Skeletal muscle satellite cell (primary cell): Measurements from ENCODE around the gene CIAO3.

Source experiments
- H3K27me3 ChIP-seq: 2 replicates; pipeline ENCODE4 v1.7.0; 2013; ENCODE audit warnings: low read length; ENCODE audit not compliant: control insufficient read depth, insufficient read depth
- H3K36me3 ChIP-seq: 2 replicates; pipeline ENCODE4 v1.7.0; 2013; ENCODE audit warnings: mild to moderate bottlenecking, control low read depth, low read length; ENCODE audit not compliant: insufficient read depth
- H3K4me1 ChIP-seq: 2 replicates; pipeline ENCODE4 v1.7.0; 2013; ENCODE audit warnings: low read length; ENCODE audit not compliant: control insufficient read depth, insufficient read depth
- H3K4me2 ChIP-seq: 2 replicates; pipeline ENCODE4 v1.7.0; 2013; ENCODE audit warnings: mild to moderate bottlenecking, low read length
- H3K4me3 ChIP-seq: 2 replicates; pipeline ENCODE4 v1.7.0; 2013; ENCODE audit warnings: low read length
- H3K9ac ChIP-seq: 2 replicates; pipeline ENCODE4 v1.7.0; 2013; ENCODE audit warnings: mild to moderate bottlenecking, low read depth, low read length, moderate library complexity
- H3K9me3 ChIP-seq: replicated peaks from 2 replicates; pipeline ENCODE4 v1.7.0; 2013; ENCODE audit warnings: mild to moderate bottlenecking, control low read depth, low read length

The CIAO3 gene

DNA sequence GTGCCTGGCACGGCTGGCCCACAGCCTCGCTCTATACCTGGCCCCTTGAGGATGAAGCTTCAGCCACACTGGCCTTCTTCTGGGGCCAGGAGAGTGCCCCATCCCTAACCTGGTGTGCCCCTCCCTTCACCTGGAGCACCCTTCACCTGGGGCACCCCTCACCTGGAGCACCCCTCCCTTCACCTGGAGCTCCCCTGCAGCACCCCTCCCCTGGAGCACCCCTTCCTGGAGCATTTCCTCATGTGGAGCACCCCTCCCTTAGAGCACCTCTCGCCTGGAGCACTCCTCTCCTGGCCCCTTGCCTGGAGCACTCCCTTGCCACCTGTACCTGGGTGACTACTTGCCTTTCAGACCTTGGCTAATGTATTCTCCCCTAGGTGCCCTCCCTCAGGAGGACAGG, 32.8 kb downstream of the CIAO3 start:
- no peaks in the 10 kb centered on the region for H3K9me3 ChIP-seq
- H3K27me3 ChIP-seq, result peaks cover 62% of the 10 kb centered on the region
- no peak overlapping the region for H3K9ac ChIP-seq
- H3K4me1 ChIP-seq, result peaks cover 17% of the 10 kb centered on the region
- no peak overlapping the region for H3K4me3 ChIP-seq
- no peak overlapping the region for H3K4me2 ChIP-seq
- H3K36me3 ChIP-seq, result no peaks in the 10 kb centered on the region

DNA sequence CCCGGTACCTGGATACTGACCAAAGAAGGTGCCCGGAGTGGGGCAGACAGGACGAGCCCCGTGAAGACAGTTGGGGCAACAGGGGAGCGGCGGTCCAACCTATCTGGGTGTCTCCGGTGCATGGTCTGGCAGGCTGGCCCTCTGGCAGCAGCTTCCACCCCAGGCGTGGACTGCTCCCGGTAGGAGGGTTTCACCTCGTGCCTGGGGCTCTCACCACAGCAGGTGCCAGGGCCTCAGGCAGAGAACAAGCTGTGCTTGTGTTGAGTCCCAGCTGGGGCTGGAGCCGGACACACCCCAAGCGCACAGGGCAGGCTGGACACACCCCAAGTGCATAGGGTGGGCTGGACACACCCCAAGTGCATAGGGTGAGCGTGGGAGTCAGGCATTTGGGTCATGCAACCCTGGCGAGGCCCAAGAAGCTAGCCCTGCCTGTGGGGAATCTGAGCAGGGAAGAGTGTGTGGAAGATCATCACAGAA, 33.7 kb downstream of the CIAO3 start:
- H3K4me1 ChIP-seq, result peaks cover 13% of the 10 kb centered on the region
- H3K9me3 ChIP-seq, result no peaks in the 10 kb centered on the region
- no peak overlapping the region for H3K4me2 ChIP-seq
- no peak overlapping the region for H3K9ac ChIP-seq
- H3K36me3 ChIP-seq, result no peaks in the 10 kb centered on the region
- H3K27me3 ChIP-seq, result peaks cover 71% of the 10 kb centered on the region
- no peak overlapping the region for H3K4me3 ChIP-seq

GRCh38 chr16:706189-707061, 34.4 kb downstream of the CIAO3 start:
- H3K27me3 ChIP-seq, result peaks cover 78% of the 10 kb centered on the region
- no peak overlapping the region for H3K4me3 ChIP-seq
- no peak overlapping the region for H3K4me2 ChIP-seq
- H3K4me1 ChIP-seq, result peaks cover 11% of the 10 kb centered on the region
- H3K36me3 ChIP-seq, result no peaks in the 10 kb centered on the region
- H3K9ac ChIP-seq, result no peak overlapping the region
- no peaks in the 10 kb centered on the region for H3K9me3 ChIP-seq

GRCh38 chr16:705431-706188, 35.2 kb downstream of the CIAO3 start, which contains the start of gene FBXL16:
TSS of gene FBXL16 (minus strand) at chr16:705801. CDS start at chr16:697405, 8,396 bp downstream.
- peaks cover 13% of the 10 kb centered on the region for H3K4me1 ChIP-seq
- no peaks in the 10 kb centered on the region for H3K9me3 ChIP-seq
- peak within 1 kb of the TSS; percentile 52 for H3K4me2 ChIP-seq
- peak within 1 kb of the TSS; percentile 24 for H3K4me3 ChIP-seq
- H3K27me3 ChIP-seq, result peaks cover 81% of the 10 kb centered on the region
- H3K9ac ChIP-seq, result no peak within 1 kb of the TSS
- H3K36me3 ChIP-seq, result no peaks in the 10 kb centered on the region

DNA sequence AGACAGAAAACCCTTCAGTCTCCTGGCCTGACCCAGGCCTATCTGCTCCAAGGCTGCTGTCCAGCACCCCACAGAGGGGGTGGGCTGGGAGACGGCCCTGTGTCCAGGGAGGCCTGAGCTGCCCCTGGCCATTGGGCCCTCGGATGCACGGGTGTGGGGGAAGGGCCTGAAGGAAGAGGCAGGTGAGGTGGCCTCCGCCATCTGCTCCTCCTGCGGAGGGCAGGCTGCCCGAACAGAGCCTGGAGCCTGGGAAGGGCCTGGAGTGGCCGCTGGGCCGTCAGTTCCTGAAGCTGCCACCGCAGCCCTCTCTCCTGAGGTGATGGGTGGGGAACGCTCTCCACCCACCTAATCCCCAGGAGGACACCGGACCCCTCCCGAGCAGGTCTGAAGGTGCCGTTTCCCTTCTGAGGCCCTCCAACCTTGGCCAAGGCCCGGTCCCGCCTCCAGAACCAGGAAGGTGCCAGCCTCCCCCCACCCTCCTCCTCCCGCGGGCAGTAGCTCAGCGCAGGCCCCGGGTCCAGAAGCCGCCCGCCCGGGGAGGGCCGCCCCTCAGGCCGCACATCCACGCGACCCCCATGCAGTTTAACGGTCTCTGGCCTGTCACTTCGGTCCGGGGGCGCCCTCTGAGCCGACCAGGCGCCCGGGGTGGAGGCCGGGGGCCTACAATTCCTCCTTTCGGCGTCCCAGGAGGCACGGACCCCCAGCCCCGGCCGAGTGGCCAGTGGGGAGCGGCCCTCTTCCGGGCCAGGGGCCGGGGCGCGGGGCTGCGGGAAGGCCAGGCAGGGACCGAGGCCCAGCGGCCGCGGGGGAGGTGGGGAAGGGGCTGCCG, 36.0 kb downstream of the CIAO3 start:
- Histone ChIP-seq H3K4me2 (no peak overlapping the region), H3K4me1 (peaks cover 5% of the 10 kb centered on the region), H3K9ac (no peak overlapping the region), H3K36me3 (no peaks in the 10 kb centered on the region), H3K4me3 (no peak overlapping the region), H3K27me3 (peaks cover 80% of the 10 kb centered on the region), H3K9me3 (no peaks in the 10 kb centered on the region)

DNA sequence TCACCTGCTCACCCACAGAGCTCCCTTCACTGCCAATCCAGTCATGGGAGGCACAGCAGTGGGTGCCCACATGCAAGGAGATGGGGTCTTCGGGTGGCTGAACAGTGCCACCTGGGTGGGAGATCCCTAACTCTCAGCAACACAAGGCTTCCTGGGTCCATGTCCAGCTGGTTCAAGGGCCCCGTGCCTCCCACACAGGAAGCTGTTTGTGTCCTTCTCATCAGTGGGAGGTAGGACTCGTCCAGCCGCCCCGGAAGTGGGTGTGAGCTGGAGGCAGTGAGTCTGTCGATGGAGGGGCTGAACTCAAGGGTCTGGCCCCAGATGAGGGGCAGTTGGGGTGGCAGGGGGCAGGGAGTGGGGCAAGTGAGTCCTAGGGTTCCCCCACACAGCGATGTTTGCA, 36.8 kb downstream of the CIAO3 start:
- Histone ChIP-seq H3K9ac (no peak overlapping the region), H3K36me3 (no peaks in the 10 kb centered on the region), H3K4me3 (no peak overlapping the region), H3K4me1 (peaks cover 3% of the 10 kb centered on the region), H3K9me3 (no peaks in the 10 kb centered on the region), H3K27me3 (peaks cover 78% of the 10 kb centered on the region), H3K4me2 (no peak overlapping the region)

DNA sequence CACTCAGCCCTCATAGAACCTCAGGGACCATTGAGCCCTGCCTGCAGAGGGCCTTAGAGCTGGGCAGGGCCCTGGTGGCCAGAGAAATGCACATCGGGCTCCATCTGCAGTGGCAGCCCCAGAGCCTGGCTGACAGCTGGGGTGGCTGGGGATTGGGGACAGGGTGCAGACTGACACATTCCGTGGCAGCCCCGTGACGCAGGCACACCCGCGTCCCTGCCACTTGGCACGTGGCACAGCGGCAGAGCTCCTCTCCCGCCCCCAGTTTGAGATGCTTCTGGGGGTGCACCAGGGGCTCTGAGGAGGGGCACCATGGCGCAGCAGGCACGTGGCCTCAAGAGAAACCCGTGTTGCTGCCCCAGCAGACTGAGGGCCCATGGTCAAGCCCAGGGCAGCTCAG, 37.4 kb downstream of the CIAO3 start:
- H3K36me3 ChIP-seq, result no peaks in the 10 kb centered on the region
- H3K9ac ChIP-seq, result no peak overlapping the region
- no peaks in the 10 kb centered on the region for H3K9me3 ChIP-seq
- H3K27me3 ChIP-seq, result peaks cover 73% of the 10 kb centered on the region
- H3K4me1 ChIP-seq, result peaks cover 3% of the 10 kb centered on the region
- no peak overlapping the region for H3K4me3 ChIP-seq
- H3K4me2 ChIP-seq, result no peak overlapping the region

- Histone ChIP-seq H3K9ac (no peak overlapping the region), H3K9me3 (no peaks in the 10 kb centered on the region), H3K4me2 (no peak overlapping the region), H3K36me3 (no peaks in the 10 kb centered on the region), H3K4me3 (no peak overlapping the region), H3K27me3 (peaks cover 66% of the 10 kb centered on the region), H3K4me1 (peaks cover 3% of the 10 kb centered on the region)
Measured at GRCh38 chr16:702341-702740, 38.5 kb downstream of the CIAO3 start.

DNA sequence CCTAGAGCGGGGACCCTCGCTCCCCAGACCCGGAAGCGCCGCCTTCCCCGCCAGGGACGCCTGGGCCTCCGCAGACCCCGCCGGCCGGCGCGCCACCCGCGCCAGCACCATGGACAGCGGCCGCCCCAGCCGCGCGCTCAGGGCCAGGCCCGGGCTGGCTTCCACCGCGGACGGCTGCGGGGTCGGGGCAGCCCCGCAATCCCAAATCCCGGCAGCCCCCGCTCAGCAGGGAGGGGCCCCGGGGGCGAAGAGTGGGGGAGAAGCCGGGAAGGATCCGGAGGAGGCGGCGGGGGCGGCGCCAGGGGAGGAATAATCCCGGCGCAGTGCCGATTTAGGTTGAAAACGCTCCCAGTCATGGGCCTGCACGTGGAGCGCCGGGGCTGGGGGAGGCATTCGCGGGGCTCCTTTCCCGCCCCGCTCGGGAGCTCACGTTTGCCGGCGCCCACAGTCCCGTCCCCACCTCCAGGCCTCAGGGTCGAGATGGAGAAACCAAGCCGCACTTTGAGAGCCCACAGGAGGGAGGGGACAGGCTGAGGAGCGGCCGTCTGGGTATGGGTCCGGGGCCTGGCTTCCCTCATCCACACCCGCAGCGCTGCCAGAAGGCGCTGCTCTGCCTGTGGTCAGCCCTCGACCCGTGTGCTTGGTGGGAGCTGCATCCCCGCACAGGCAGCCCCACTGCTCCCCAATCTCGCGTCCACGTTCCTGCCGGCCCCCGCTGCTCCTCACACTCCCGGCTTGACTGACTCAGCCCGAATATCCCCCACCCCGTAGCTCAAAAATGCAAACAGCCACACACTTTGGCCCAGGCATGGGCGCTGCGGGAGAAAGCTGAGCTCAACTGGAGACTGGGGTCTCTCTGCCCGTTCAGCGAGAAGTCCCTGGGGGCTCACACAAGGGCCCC, 39.9 kb downstream of the CIAO3 start:
- Histone ChIP-seq H3K4me3 (no peak overlapping the region), H3K9ac (no peak overlapping the region), H3K27me3 (peaks cover 58% of the 10 kb centered on the region), H3K9me3 (no peaks in the 10 kb centered on the region), H3K36me3 (no peaks in the 10 kb centered on the region), H3K4me1 (peaks cover 3% of the 10 kb centered on the region), H3K4me2 (no peak overlapping the region)

- Histone ChIP-seq H3K9ac (no peak overlapping the region), H3K36me3 (no peaks in the 10 kb centered on the region), H3K9me3 (no peaks in the 10 kb centered on the region), H3K4me2 (no peak overlapping the region), H3K27me3 (peaks cover 67% of the 10 kb centered on the region), H3K4me3 (no peak overlapping the region), H3K4me1 (peaks cover 3% of the 10 kb centered on the region)
Measured at GRCh38 chr16:698911-699671, 41.7 kb downstream of the CIAO3 start.
